Stimulated activated CD4-positive, alpha-beta T cell treated with anti-CD3 and anti-CD28 coated beads, Interleukin-1b, Interleukin-23, amount 100 ng/mL, for 48 hours (primary cell): Measurements from ENCODE around the gene PRR18.
"Not testable (repeated sequence)": the region's sequence is repeated elsewhere in the genome, so short reads cannot be mapped to it uniquely, and the experiment has no call there.

Experiments
- DNase-seq: peaks from one replicate; pipeline ENCODE4 v3.0.0-alpha.2; 2020

The PRR18 gene, protein sequence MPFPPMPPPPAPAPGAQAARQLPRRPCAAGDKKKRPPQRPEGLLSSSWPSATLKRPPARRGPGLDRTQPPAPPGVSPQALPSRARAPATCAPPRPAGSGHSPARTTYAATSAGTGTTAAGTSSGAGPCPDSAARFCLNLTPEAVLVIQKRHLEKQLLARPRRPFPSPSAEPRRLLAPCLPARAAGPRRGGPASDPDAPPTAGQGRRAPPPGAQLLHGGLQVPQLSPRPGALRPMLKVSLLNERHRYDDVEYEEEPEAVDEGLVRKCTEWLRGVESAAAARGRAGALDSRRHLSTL

DNA sequence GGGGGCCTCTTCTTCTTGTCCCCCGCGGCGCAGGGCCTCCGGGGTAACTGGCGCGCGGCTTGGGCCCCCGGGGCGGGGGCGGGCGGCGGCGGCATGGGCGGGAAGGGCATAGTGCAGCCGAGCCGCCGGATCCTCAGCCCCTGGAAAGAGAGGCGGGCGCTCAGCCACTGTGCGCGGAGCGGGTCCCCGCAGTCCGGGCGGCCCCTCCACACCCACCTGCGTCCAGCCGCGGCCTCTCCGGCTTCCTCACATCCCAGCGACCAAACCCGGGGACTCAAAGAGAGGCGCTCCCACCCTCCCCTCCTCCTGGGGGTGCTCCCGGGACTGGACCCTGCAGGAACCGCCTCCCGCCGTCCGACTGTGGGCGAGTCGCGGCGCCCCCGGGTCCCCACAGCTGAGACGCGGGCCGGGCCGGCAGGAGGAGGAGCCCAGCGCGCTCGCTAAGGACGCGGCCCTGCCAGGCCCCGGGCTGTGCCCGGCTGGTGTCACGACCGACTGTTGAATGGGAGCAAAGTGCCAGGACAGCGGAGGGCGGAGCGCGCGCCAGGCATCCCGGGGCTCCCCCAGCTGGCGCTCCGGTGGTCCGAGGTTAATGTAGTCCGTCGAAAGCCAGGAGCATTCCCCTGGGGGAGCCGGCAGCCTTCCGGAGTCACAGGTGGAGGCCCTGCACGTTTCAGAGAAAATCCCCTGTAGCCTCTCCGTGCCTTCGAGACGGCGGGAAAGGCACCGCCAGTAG, at the start of gene PRR18:
PRR18 (minus strand) TSS at position 360 of the 736 bp plus-strand sequence; CDS start at position 110, 250 bp downstream.
- no peak for DNase-seq

DNA sequence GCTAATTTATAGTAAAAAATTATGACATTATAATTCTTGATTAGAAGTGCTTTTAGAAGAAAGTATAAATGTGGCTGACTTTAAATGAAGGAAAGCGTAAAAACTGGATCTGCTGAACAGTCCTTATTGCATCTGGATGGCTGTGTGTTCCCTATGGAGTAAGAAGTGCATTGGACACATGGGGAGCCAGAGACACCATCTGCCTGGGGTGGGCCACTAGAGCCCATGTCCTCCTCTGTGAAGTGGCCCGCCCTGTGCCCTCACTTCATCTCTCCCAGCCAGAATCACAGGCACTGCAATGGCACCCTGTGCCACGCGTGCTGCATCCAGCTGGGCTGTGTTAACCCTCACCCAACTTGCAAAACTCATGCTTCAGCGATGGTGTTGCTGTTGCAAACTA, 47.4 kb upstream of the PRR18 start:
- DNase-seq, result no peak

DNA sequence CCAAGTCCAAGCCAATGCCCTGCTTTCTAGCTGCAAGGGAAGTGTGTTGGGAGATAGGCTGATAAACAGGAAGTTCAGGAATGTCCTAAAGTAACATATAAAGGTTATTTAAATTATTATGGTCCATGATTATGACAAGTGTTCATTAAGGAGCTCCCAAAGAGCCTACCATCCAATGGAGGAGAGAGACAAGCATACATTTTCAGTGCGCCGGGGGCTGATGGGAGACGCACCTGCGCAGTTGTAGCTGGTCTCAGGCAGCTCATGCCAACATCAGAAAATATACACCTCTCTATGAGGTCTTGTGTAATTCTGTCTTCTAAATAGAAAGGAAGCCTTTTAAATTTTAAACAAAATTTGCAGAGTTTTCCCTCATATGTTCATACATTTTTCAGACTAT, 46.8 kb upstream of the PRR18 start:
- DNase-seq, result no peak

DNA sequence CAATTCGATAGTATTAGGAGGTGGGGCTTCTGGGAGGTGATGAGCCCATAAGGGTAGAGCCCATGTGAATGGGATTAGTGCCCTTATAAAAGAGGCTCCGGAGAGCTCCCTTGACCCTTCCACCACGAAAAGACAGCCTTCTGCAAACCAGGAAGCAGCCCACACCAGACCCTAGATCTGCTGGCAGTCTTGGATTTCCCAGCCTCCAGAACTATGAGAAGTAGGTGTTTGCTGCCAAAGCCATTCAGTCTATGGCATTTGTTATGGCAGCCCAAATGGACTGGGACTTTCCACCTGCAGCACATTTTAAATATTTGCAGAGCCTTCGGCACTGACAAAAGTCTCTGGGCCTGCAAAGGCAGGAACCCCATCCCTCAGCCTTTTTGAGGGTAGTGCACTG, 46.0 kb upstream of the PRR18 start:
- DNase-seq, result no peak

DNA sequence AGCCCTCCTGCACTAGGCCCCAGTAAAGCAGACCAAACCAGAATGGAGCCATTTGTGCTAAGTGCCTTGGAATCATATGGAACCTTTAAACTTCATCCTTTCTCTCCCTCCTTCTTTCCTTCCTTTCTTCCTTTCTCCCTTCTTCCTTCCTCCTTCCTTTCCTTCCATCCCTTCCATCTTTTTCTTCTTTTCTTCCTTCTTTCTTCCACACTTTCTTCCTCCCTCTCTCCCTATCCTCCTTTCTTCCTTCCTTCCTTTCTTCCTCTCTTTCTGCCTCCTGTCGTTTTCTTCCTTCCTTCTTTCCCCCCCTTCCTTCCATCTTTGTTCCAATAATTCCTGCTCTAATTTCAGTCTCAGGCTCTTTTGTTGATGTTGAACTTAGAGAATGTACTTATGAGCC, 45.3 kb upstream of the PRR18 start:
- no peak for DNase-seq

DNA sequence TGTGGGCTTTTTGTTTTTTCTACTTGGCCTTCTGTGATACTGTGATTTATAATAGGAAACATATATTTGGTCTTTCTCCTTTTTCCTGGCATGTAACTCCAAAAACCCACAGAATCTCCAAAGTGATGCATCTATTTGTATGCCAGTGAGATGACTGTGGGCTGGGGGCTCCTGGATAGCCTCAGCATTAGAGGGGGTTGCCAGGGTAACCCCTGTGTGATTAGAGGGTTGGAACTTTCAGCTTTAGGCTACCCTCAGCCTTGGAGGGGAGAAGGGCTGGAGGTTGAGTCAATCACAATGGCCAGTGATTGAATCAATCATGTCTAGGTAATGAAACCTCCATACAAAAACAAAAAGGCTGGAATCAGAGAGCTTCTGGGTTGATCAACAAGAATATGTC, 44.7 kb upstream of the PRR18 start:
- DNase-seq, result no peak

DNA sequence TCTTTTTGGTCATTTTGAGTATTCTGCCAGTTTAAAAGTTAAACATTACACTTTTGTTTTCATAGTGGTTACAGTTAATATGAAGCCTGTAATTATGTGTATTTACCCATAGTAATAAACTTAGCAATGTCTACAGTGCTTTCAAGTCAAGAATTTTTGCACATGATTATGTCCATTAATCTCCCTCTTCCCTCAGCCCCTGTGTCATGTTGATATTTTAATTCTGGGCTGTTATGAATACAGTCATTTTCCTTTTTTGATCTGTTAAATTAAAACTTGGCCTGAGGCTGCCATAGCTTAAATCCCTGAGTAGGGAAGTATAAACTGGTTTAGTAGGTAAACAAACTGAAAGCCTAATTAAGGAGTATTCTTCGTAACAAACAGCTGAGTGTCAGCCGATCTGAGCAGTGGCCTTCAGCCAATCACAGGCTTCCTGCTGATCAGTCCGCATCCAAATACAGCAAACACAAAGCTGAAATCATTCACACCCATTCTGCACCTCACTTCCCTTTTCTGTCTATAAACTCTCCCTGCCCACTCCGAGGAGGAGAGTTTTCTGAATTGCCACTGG, 43.6 kb upstream of the PRR18 start:
- no peak for DNase-seq

DNA sequence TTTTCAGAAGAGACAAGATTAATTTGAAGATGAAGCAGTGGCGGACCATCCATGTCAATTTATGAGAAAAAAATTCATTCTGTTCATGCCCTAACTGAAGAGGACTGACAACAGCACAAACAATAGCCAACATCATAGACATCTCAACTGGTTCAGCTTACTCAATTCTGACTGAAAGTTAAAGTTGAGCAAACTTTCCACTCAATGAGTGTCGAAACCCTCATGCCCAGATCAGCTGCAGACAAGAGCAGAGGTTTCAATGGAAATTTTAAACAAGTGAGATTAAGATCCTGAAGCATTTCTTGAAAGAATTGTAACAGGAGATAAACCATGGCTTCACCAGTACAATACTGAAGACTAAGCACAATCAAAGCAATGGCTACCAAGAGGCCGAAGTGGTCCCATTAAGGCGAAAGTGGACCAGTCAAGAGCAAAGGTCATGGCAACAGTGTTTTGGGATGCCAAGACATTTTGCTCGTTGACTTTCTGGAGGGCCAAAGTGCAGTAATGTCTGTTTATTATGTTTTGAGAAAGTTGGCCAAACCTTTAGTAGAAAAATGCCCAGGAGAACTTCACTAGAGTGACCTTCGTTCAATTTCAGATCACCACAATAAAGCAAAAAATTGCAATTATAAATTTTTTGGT, 40.2 kb upstream of the PRR18 start:
- no peak for DNase-seq

DNA sequence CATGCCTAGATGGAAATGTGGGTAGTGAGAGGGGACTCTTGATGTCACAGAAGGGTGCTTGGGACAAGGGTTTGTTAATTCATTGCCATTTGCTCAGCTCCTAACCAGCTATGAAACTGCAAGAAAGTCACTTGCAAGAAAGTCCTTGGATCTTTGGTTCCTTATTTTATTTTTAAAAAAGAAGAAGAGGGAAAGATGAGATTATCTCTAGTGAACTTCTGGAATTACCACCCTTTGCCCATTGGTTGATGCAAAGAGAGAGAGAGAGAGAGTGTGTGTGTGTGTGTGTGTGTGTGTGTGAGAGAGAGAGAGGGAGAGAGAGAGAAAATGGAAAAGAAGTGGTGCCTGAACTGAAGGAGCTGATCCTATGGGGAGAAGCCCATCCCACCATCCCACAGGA, 38.8 kb upstream of the PRR18 start:
- DNase-seq, result no peak

DNA sequence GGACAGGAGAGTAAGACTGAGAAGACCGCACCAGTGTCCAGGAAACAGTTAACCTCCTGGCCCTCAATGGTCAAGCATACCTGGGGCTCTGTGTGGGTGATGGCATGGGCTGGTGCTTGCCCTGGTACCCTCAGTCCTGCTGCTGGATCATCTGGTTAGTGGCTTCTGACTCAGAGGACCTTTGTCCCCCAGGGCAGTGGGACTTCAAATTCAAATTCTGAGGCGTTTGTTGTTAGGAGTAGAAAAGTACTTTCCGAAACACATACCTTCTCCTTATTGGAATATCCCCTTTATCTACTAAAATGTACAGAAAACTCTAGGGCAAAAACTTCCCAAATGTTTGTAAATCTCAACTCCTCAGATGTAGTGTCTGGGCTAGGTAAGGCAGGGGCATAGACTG, 38.3 kb upstream of the PRR18 start:
- DNase-seq, result no peak

DNA sequence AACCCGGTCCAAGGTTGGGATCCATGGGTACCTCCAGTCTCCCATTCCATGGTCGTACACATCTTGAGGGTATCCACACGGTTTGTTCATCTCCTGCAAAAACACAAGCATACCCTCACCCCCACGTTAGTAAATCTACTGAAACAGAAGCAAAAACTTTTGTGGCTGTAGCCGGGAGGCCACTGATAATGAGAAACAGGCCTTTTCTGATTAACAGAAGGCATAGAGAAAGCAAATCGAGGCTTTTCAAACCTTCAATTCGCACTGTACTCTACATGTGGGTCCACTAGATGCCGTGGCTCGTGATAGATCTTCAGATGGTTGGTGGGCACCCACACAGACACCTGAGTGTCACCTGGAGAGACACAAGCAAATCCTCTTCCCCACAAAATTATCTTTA, 37.5 kb upstream of the PRR18 start:
- not testable (repeated sequence) for DNase-seq

DNA sequence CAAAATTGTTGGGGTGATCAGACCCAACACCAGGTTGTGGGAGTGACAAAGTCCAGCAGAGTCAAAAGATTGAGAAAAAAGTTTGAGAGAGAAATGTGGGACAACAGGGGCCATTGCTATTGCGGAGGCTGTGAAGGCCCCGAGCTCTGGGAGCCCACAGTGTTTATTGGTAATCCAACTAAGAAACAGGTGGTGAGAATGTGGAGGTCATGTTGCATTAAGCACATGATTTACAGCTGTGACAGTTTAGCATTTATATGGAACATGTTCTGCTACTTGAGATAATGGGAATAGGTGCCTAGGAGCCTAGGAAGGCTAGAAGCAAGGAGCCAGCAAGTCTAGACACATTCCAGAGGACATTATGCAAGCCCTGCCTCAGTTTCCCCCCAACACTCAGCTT, 36.7 kb upstream of the PRR18 start:
- DNase-seq, result not testable (repeated sequence)

DNA sequence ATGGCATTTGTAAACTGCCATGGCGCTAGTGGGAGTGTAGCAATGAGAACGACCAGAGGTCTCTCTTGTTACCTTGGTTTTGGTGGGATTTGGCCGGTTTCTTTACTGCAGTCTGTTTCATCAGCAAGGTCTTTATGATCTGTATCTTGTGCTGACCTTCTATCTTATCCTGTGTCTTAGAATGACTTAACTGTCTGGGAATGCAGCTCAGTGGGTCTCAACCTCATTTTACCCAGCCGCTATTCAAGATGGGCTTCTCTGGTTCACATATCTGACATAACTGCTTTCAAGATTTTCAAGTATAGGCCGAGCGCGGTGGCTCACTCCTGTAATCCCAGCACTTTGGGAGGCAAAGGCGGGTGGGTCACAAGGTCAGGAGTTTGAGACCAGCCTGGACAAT, 36.0 kb upstream of the PRR18 start:
- no peak for DNase-seq

DNA sequence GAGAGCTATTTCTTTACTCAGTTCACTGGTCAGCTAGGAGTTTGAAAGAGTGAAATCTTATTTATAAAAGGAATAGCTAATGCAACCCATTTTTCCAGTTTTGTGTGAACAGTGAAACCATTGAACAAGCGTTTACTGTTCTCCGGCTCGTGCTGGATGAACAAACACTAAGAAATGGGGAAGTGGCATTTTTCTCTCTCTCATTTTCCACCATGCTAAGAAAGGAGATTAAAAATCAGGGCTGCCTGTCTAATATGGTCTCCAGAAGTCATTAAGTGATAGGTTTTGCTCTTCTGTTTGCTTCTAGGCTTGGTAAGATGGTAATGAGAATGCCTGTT, 34.9 kb upstream of the PRR18 start:
- no peak for DNase-seq

DNA sequence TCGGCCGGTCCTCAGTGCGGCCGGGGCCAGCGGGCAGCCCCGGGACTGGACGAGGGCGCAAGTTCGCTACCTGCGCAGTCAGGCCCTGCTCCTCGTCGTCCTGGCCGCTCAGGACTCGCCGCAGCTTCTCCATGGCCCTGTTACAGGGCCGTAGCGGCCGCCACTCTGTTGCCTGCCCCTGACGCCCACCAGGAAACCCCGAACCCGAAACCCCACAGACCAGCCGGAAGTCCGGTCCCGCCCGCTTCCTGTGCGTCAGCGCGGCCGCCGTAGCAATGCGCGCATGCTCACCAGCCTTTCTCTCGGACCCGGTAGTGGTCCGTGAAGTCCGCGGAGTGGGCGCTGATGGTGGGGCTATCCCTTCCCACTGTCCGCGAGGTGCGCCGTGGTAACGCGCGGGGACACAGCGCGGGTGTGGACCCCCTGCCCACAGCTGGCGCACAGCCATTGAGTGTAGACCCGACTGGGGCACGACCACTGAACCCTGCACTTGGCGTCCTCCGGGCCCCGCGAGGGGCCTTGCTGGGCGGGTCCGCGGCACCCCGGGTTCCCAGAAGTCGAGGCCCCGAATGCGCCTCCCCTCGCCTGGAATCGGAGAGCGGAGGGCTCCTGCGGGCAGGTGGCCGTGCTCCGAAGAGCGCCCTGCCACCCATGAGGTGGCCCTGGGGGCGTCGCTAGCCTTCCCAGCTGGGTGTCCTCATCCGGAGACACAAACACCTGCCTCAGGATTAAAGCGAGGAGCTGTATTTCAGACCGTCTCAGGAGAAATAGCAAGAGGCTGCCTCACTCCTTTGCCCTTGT, 34.4 kb upstream of the PRR18 start, which contains the start of gene SFT2D1:
SFT2D1 (minus strand) TSS at position 197 of the 801 bp plus-strand sequence; CDS start at position 133, 64 bp downstream.
- peak; percentile 78 for DNase-seq

DNA sequence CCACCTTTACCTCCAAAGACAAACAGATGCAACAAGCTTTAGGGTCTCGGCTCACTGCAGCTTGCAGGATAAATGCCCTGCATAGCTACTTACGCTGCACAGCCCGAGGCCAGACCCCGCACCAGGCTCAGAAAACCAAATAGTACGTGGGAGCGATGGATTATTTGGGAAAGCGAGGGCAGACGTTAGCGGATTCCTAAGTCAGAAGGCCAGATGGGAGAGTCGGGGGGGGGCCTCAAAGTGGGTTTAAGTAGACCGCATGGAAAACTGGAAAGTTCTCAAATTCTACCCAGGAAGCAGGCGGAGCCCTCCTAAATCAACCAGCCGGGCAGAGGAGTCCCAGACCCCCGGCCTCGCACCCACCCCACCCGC, 33.8 kb upstream of the PRR18 start:
- no peak for DNase-seq

DNA sequence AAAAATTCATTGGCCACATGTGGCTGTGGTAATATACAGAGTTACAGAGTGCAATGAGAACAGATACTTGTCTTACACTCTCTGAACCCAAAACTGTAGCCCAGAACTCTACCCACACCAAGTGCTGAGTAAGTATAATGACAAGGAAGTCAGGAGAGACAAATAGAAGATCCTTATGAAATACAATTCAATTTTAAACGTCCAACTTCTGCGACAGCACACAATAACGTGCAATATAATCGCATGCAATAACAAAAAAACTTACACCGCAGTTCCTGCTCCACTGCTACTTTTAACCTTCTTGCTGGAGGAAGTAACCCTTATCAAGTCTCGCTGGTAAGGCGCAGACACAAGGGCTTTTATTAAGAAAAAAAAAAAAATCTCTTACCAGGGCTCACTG, 33.3 kb upstream of the PRR18 start:
- no peak for DNase-seq

DNA sequence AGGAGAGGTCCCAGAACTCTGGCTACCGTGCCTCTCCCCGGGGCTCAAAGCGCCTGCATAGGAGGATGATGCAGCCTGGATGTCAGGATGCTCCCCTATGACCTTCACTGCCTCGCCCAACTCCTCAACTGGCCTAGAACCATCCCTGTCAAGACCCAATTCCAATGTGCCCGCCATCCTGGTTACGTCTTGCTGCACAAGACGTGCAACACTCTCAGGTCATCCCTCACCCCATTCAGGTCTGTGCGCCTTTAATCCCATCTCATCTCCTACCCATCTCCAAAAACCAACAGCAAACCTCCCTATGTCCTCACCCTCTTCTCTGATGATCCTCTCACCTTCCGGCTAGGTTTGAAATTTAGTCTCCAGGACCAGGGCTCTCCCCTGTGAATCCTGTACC, 30.7 kb upstream of the PRR18 start:
- no peak for DNase-seq

DNA sequence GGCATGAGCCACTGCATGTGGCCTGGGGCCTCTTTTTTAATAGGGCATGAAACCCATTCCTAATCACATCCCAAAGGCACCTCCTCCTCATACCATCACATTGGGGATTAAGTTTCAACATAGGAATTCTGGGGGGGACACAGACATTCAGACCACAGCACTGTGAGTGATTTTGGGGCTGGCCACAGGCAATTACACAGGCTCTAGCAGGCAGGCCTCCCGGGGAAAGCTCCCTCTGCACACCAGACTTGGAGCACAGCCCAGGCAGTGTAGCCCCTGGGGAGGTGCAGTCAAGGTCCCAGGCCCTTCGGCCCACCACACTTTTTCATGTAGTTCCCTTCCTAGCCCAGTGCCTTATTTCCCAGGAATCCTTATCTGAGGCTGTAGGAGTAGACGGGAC, 28.7 kb upstream of the PRR18 start:
- no peak for DNase-seq

DNA sequence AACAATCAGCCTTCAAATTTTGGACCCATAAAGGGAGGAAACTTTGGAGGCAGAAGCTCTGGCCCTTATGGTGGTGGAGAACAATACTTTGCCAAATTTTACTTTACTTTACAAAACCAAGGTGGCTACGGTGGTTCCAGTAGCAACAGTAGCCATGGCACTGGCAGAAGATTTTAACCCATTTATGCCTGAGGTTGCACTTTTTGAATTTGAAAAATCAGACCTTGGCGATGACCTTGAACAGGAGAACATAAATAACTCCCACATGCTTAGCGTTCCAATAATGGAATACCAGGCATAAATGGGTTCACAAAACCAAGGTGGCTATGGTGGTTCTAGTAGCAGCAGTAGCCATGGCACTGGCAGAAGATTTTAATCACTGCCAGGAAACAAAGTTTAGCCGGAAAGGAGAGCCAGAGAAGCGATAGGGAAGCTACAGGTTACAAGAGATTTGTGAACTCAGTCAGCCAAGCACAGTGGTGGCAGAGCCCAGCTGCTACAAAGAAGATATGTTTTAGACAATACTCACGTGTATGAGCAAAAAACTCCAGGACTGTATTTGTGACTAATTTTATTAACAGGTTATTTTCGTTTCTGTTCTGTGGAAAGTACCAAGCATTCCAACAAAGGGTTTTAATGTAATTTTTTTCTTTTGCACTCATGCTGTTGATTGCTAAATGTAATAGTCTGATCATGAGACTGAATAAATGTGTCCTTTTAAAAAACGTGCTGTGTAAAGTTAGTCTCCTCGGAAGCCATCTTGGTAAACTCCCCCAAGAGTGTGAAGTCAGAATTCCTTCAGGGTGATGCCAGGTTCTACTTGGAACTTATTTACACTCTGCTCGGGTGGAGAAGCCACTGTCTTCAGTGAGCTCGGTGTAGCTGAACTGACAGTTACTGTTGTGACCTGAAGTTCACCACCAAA, 27.4 kb upstream of the PRR18 start:
- no peak for DNase-seq

DNA sequence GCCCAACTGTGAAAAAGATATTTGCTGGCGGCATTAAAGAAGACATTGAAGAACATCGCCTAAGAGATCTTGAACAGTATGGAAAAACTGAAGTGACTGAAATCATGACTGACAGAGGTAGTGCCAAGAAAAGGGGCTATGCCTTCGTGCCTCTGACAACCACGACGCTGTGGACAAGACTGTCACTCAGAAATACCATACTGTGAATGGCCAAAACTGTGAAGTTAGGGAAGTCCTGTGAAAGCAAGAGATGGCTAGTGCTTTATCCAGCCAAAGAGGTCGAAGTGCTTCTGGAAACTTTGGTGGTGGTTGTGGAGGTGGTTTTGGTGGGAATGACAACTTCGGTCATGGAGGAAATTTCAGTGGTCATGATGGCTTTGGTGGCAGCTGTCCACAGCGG, 26.7 kb upstream of the PRR18 start:
- DNase-seq, result no peak
